ENCODE results near the gene UNC13D. TPM values are rescaled to one million over a fixed set of nuclear protein-coding genes. Genes with fewer than 3 reads are reported as not detected.

Gene UNC13D
- total and polyA plus RNA-seq, 9 of the 15 experiments (the other 6 are each of a cell fraction or from before 2014, with no cell fraction given), result 0.86 to 244 (median 69.2) TPM

- TF ChIP-seq SMAD1 (IDR thresholded peaks at IDR 0.05; ENCODE audit: low read depth, low read length, partially characterized antibody) (no peak), POLR2A (conservative IDR thresholded peaks at IDR 0.05) (0 out of 2 replicates have a peak, but pooled peaks have one; percentile 44), ARHGAP35 (IDR thresholded peaks at IDR 0.05; ENCODE audit: partially characterized antibody) (no peak), PHF8 (IDR thresholded peaks at IDR 0.05; ENCODE audit: borderline replicate concordance, low read length) (no peak), FOXO4 (CRISPR knock-in tag; IDR thresholded peaks at IDR 0.05) (no peak), ELK3 (CRISPR knock-in tag; IDR thresholded peaks at IDR 0.05) (no peak), DPF2 (IDR thresholded peaks at IDR 0.05) (no peak), XRCC4 (IDR thresholded peaks at IDR 0.05; ENCODE audit: extremely low read depth, insufficient read depth, insufficient read length) (no peak), TEAD4 (IDR thresholded peaks at IDR 0.05; ENCODE audit: low read length) (no peak), TEAD4 (CRISPR knock-in tag; IDR thresholded peaks at IDR 0.05; ENCODE audit: borderline replicate concordance) (no peak)
These were observed 20.1 kb downstream of the UNC13D start (continued) for GRCh38 chr17:75824050-75824552.
